ENCODE data around the gene SLC11A1.

The SLC11A1 gene

DNA sequence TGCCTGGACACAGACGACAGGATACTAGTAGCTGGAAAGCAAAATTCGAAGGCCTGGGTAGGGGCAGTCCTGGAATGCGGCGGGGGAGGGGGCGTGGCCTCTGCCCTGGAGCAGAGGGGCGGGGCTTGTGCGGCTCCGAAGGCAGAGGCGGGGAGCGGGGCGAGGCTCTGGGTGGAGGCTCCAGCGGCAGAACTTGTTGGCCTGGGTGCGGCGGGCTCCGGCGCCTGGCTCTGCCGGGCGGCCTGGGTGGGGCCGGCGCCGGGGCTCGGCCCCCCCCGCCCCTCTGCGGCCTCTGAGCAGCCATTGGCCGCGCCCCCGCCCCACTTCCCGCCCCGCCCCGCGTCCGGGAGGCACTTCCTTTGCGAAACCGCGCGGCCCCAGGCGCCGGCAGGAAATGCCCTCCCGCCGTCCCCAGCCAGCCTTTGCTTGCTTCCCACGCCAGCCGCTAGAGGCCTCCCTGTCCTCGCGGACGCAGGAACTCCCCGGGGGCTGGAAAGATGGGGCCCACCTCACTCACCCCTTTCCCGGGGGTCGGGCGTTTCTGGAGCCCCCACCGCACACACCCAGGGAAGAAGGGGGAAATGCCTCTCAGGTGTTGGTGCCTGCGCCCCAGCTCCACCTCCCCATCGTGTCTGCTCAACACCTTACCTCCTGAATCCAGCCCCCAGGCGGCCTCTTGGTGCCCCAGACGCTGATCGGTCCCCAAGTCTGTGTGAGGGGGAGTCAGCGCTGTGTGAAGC lies 24.3 kb downstream of the SLC11A1 start:
- peak; percentile 99 for DNase-seq

- DNase-seq, result no peak
Observed at GRCh38 chr2:218406949-218407618, 25.0 kb downstream of the SLC11A1 start.

DNA sequence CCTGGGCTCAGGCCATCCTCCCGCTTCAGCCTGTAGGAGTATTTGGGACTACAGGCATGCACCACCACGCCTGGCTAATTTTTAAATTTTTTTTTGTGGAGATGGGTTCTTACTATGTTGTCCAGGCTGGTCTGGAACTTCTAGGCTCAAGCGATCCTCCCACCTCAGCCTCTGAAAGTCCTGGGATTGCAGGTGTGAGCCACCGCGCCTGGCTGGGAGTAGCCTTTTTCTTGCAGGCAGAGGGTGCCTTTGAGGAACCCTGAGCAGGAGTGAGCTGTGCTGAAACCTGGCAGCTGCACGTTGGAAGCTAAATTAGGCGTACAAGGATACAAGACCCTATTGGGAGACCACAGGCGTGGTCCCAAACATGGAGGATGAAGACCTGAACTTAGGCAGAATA lies 25.6 kb downstream of the SLC11A1 start:
- no peak for DNase-seq

DNA sequence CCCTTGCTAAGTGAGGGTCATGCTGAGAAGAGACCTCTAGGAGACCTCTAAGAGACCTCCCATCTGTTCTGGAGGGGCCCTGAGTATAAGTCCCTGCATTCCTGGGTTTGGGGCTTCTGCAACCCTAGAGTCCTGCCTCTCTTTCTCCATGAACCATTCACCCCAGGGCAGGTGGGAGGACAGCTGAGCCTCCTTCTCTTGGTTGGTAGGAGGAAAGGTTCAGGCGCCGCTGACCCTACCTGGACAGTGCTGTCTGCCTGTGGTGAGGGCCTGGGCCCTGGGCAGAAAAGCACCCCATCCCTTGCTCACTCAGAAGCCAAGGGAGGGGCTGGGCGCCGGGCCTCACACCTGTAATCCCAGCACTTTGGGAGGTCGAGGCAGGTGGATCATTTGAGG lies 36.2 kb downstream of the SLC11A1 start:
- DNase-seq, result no peak

DNA sequence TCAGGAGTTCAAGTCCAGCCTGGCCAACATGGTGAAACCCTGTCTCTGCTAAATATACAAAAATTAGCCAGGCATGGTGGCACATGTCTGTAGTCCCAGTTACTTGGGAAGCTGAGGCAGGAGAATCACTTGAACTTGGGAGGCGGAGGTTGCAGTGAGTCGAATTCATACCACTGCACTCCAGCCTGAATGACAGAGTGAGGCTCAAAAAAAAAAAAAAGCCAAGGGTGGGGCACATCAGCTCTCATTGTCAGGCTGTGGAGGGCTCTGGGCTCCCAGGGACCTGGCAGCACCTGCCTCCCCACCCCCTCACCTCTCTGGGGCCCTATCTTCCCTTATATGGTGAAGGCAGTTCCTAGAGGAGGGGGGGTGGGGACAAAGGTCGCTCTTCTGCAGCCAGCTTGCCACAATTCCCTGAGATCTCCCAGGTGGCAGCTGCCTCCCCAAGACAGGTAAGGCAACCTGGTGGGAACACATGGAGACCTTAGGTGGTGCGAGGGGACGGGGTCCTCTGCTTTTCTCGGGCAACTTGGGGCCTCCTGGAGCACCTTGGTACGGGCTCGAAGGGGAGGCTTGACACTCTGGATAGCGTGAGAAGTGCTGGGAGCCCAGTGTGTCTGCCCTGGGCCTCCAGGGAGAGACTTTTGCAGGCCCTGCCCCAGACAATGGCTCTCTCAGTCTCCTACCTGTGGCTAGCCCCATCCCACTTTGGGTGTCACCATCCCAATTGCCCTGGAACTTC lies 36.8 kb downstream of the SLC11A1 start, which contains the start of gene VIL1:
VIL1 (plus strand) TSS at position 407 of the 742 bp plus-strand sequence. CDS start 4,656 bp downstream, outside the sequence.
- DNase-seq, result no peak

DNA sequence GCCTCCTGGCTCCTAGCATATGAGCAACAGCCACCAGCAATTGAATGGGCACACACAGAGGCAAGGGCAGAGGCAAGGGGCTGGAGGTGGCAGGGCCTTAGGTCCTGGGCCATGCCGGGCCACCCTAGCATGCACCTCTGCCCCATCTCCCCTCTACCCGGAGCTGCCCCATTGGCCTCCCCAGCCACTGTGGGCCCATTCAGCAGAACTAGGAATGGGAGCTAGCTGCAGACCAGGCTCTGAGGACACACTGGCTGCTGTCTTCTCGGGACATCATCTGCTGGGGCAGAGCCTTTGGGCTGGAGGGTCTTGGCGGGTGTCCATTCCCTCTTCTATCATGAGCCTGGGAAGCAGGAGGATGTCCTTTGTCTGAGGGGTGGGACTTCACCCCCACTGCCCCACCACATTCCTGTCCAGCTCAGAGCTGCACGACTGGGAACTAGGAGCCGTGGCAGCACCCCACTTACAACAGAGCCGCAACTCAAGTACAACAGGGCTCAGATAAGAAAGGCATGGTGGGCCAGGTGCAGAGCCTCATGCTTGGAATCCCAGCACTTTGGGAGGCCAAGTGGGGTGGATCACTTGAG lies 37.6 kb downstream of the SLC11A1 start:
- DNase-seq, result no peak

DNA sequence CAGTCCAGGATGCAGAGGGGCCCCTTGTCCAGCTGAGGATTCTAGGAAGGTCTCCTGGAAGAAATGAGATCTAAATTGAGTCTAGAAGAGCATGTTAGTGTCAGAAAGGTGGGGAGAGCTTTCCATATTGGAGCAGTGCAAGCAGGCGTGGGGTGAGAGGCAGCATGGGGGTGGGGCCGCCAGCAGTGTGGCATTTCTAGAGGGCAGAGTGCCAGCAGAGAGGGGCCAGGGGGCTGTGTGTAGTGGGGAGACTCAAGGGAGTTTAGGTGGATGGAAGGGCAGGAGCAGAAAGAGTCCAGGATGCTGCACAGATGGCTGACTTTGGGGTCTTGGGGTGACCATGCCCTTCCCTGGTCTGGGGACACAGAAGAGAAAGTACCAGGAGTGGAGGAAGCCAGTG lies 39.0 kb downstream of the SLC11A1 start:
- no peak for DNase-seq

- DNase-seq, result no peak
Observed at GRCh38 chr2:218422403-218423086, 40.5 kb downstream of the SLC11A1 start.

- no peak for DNase-seq
Observed at GRCh38 chr2:218423584-218423983, 41.5 kb downstream of the SLC11A1 start.

DNA sequence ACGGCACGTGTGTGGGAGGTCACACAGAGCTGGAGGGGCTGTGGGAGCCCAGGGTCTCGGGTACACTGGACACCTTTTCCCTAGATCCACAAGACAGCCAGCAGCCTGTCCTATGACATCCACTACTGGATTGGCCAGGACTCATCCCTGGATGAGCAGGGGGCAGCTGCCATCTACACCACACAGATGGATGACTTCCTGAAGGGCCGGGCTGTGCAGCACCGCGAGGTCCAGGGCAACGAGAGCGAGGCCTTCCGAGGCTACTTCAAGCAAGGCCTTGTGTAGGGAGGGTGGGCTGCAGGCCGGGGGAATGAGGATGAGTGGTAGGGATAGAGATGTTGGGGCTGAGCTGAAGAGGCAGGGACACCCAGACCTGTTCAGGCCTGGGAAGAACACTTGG lies 43.5 kb downstream of the SLC11A1 start:
- DNase-seq, result no peak

DNA sequence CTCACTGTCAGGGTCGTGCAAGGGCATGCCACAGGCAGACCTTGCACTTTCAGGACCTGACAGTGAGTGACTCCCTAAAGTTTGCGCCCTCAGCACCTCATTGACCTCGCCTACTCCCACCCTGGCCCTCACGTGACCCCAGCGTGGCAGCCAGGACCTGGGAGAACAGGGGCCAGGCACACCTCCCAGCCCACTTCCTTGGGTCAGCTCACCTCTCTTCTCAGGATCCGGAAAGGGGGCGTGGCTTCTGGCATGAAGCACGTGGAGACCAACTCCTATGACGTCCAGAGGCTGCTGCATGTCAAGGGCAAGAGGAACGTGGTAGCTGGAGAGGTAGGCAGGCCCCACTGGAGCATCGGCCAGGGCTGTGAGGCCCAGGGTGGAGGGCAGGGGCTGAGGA lies 45.7 kb downstream of the SLC11A1 start:
- no peak for DNase-seq

DNA sequence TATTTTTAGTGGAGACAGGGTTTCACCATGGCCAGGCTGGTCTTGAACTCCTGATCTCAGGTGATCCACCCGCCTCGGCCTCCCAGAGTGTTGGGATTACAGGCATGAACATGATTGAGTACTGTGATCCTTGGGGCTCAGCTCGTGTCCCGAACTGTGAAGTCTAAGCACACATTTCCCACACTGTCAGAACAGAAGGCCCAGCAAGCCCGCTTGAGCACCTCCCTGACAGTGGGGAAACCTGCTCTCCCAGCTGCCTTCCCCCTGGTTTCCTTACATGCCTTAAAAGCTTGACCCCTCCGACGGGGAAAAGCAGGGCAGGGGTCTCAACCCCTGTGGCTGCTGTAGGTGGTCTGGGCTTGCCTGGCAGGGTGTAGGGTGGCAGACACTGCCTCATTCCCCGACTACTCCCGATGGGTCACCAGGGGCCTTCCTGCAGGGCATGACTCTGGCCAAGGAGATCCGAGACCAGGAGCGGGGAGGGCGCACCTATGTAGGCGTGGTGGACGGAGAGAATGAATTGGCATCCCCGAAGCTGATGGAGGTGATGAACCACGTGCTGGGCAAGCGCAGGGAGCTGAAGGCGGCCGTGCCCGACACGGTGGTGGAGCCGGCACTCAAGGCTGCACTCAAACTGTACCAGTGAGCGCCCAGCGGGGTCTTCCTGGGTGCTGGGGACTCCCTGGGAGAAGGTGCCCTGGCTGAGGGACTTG lies 46.9 kb downstream of the SLC11A1 start:
- DNase-seq, result no peak

DNA sequence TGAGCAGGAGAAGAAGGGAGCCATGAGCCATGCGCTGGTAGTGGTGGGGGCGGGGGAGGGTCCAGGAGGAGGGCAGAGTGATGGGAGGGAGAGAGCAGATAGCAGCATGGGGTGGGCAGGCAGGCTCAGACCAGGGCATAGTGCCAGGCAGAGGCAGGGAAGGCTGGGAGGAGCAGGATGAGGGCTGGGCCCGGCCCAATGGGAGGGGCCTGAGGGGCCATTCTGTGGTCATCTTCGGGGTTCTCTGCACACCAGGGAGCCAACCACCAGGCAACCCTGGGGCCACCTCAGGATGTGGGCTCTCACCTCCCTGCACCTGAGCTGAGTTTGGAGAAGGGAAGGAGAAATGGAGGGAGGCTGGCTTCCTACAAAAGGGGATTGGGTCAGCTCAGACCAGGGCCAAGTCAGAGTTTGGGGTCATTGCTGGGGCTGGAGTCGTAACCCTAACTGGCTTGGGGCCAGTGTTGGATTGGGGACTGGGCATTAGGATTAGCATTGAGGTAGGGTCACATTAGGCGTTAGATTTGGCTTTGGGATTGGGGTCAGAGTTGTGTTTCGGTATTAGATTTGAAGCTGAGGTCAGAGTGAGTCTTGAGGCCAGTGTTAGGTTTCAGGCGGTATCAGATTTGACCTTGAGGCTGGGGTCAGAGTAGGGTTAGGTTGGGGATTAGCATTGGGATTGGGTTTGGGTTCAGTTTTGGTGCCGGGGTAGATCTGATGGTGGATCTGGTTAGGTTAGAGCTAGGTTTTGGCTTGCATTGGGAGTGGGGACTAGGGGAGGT lies 48.0 kb downstream of the SLC11A1 start:
- no peak for DNase-seq

DNA sequence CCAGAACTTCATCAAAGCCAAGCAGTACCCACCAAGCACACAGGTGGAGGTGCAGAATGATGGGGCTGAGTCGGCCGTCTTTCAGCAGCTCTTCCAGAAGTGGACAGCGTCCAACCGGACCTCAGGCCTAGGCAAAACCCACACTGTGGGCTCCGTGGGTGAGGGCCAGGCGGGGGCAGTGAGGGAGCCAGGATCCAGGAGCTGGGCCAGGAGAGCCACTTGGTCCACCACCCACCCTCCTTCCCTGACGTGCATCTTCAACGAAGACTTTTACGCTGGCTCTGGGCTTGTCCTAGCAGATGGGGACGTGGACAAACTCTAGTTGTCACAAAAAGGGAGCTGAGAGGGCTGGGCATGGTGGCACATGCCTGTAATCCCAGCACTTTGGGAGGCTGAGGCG lies 48.6 kb downstream of the SLC11A1 start:
- DNase-seq, result no peak

DNA sequence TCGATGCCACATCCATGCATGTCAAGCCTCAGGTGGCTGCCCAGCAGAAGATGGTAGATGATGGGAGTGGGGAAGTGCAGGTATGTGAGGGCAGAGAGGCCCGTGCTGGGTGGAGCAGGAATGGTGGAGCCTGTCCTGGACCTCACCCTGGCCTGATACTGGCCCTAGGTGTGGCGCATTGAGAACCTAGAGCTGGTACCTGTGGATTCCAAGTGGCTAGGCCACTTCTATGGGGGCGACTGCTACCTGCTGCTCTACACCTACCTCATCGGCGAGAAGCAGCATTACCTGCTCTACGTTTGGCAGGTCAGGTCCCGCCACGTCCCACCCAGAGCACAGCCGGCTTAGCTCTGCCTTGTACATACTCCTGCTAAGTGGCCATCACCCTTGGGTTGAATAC lies 49.8 kb downstream of the SLC11A1 start:
- no peak for DNase-seq

DNA sequence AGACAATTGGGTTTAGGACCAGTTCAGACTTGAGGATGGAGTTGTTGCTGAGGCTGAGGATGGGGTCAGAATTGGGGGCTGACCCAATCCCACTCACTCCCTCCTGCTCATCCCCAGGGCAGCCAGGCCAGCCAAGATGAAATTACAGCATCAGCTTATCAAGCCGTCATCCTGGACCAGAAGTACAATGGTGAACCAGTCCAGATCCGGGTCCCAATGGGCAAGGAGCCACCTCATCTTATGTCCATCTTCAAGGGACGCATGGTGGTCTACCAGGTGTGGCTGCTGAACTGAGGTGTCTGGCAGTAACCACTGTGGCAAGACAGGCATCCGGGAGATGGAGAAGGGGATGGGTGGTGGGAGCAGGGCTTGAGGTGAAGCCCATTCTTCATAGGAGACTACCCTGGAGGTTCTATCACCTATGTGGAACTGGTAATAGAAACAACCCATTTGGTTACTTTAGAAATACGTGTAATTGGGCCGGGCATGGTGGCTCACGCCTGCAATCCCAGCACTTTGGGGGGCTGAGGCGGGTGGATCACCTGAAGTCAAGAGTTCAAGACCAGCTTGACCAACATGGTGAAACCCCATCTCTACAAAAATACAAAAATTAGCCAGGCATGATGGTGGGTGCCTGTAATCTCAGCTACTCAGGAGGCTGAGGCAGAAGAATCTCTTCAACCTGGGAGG lies 50.7 kb downstream of the SLC11A1 start:
- DNase-seq, result no peak

DNA sequence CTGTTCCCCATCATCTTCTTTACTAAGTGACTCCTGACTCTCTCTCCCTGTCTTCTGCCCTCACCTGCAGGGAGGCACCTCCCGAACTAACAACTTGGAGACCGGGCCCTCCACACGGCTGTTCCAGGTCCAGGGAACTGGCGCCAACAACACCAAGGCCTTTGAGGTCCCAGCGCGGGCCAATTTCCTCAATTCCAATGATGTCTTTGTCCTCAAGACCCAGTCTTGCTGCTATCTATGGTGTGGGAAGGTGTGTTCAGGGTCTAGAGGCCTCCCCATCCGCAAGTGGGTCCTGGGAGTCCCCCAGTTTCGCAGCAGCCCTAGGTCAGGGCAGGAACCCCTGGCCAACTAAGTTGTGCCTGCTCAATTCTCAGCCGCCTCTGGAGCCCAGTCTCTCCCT lies 52.4 kb downstream of the SLC11A1 start:
- no peak for DNase-seq

DNA sequence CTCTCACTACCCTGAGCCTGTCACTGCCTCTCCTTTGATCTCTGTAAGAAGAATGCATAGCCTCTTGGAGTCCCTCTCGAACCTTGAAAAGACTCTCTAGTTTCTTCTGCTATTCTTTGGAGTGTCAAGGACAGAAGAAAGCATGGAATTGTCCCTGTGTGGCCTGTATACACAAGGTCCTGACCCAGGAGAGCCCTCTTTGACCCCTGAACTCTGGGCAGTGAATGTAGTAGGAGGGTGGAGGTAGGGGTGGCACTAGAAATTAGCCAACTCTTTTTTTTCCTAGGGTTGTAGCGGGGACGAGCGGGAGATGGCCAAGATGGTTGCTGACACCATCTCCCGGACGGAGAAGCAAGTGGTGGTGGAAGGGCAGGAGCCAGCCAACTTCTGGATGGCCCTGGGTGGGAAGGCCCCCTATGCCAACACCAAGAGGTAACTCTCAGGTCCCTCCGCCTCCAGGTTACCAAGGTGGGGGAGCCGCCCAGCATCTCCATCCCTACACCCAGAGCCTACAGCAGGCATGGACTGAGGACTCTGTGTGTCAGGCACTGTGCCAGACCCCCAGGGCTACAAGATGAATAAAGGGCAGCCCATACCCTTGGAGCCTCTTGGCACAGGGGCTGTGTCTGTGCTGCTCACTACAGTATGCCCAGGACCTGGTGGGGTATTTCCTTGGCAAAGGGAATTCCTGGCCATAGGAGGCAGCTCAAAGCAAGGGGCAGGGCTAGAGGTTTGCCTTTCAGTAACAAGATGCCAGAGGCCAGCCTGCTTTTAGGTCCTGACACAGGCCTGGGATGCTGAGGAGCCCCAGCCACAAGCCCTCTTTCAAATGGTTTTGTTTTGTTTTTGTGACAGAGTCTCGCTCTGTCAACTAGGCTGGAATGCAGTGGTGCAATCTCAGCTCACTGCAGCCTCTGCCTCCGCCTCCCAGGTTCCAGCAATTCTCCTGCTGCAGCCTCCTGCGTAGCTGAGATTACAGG lies 53.2 kb downstream of the SLC11A1 start:
- no peak for DNase-seq

DNA sequence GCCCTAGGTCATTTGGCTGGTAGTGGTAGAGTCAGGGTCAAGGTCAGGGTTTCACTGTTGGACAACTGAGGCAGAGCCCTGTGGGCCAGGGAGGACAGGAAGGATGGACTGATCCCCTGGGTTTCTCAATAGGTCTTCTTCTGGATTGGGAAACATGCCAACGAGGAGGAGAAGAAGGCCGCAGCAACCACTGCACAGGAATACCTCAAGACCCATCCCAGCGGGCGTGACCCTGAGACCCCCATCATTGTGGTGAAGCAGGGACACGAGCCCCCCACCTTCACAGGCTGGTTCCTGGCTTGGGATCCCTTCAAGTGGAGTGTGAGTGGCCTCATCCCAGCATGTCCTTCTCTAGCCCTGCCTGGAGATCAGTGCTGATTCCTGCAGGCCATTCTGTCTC lies 54.9 kb downstream of the SLC11A1 start:
- DNase-seq, result no peak

DNA sequence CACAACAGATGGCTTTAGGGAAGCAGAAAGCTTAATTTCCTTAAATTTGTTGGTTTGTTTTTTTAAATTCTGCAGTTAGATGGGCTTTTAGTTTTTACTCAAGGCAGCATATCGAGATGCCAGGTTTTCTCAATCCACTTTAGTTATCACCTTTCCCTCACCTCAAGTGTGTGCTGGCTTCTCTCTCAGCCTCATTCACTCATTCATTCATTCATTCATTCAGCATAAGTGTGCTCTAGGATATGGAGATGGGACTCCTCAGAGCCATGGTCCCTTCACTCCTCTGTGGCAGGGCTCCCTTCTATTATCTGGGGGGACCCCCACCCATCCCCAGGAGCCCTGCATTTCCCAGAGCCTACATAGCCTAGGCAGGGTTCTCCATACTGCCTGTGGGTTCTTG lies 55.9 kb downstream of the SLC11A1 start:
- DNase-seq, result no peak

Measured in amniotic stem cell (primary cell).